A172 (cell line): ENCODE results near the gene SLC25A42. TPM values are rescaled to one million over a fixed set of nuclear protein-coding genes. Genes with fewer than 3 reads are reported as not detected.
A peak's percentile ranks its signal among the peaks of the same experiment; 100 is the strongest.
"Not testable (repeated sequence)": the region's sequence is repeated elsewhere in the genome, so short reads cannot be mapped to it uniquely, and the experiment has no call there.

ENCODE experiments used
- DNase-seq: peaks from one replicate; pipeline ENCODE4 v3.0.0-alpha.2; 2015; ENCODE audit warnings: low spot score
- total RNA-seq: library from RNA; depleted of rRNA; stranded (reverse); fragments of >200 nt; shearing (Covaris generic); gene quantifications from 2 replicates; pipeline ENCODE4 v1.2.3, GENCODE V29; 2014

SLC25A42 gene
- total RNA-seq, 1 experiment from 2014 or later, result 5.0 TPM

DNA sequence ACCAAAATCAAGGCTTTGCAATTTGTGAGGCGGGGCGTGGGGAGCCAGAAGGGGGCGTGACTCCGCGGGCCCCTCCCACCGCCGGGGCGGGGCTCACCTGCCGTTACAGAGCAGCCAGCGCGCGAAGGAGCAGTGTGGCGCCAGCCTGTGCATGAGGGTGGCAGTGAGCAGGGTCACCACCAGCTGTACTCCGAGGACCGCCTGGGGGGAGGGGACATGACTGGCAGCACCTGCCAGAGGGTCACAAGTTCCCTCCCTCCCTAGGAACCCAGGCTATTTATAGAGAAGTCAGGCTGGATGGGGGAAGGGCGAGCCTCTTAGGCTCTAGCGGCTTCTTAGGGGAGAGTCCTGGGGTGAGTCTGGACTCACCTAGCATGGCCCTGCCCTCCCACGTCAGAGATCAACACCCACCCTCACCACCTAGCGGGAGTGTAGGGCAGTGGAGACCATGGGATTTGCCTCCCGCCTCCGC is 70.9 kb downstream of the SLC25A42 start:
- no peak for DNase-seq

DNA sequence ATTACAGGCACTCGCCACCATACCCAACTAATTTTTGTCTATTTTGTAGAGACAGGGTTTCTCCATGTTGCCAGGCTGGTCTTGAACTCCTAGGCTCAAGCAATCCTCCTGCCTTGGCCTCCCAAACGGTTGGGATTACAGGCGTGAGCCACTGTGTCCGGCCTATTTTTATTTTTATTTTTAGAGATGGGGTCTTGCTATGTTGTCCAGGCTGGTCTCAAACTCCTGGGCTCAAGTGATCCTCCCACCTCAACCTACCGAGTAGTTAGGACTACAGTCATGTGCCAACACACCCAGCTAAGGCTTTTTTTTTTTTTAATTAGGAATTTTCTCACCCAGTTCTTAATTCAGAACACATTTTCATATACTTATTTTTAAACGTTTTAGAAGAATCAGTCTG is 71.9 kb downstream of the SLC25A42 start:
- DNase-seq, result not testable (repeated sequence)

DNA sequence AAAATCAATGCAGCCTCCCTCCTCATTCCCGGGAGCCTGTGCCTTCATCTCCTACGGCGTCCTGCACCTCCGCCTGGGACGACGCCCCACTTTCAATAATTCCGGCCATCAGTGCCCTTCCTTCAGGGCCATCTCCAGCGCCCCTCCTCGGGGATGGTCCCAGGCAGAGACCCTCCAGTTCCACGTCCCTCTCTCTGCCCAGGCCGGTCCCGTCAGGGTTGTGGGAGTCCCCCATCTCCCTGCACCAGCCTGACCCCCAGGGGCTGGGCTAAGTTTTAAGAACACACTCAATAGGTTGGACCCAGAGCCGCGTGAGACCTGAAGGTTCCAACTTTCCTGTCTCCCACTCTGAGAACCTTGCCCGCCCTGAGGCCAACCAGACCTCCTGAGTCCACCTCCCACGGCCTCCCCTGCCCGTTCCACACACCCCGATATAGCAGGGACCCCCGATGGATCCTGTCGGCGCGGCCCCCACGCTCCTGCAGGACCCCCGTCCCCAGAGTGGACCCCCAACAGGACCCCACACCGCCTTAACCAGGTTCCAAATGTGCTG is 73.8 kb downstream of the SLC25A42 start:
- DNase-seq, result no peak

DNA sequence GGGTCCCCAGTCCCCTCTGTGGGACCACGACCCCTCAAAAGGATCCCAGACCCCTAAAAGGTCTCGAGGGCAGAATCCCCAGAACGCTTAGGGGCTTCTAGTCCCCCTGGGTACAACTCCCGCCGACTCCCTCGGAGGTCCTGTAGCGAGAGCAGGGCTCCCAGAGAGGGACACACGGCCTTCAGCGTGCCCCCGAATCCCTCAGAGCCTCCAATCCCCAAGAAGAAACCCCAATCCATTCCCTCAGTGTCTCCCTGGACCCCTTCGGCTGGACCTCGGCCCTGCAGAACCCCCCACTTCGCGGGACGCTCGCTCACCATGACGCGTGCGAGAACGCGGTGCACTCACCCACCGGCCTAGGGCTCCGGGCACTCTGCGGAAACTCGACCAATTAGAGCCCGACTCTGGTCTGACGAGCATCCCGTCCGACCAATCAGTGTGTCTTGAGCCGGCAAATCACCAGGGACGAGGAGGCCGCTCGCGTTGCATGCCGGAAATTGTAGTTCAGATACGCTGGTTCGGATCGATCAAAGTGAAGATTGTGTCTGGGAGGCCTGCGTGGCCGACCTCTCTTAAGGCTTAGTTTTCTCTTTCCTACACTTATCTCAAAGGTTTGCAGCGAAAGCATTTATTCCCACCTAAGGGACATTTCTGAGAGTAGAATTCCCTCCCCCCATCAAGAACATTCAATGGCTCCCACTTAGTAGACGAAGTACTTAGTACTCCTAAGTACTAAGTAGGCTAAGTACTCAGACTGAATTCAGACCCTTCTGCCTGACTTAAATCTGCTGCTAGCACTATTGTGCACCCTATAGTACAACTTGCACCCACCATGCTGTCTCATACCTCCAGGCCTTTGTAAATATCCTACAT is 74.6 kb downstream of the SLC25A42 start, which contains the start of gene TMEM161A:
Gene TMEM161A, minus strand, starts transcription at position 370 of the 873 bp plus-strand sequence. Its CDS starts 50 bp downstream, at position 320.
- DNase-seq, result peak; percentile 98

DNA sequence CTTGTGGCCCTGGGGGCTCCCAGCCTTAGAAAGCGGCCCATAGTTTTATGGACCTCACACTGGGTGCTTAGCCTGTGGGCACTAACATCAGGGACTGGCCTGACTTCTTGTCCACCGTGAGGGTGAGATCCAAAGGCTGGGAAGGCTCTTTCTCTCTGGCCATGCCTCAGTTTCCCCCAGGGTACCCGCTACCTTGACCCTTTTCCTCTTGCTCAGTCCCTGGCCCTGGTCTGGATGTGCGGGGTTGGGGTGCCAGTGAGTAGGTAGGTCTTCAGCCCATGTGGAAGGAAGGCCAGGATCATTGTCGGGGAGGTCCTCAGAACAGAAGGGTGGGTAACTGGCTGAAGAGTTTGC is 76.1 kb downstream of the SLC25A42 start:
- DNase-seq, result no peak

DNA sequence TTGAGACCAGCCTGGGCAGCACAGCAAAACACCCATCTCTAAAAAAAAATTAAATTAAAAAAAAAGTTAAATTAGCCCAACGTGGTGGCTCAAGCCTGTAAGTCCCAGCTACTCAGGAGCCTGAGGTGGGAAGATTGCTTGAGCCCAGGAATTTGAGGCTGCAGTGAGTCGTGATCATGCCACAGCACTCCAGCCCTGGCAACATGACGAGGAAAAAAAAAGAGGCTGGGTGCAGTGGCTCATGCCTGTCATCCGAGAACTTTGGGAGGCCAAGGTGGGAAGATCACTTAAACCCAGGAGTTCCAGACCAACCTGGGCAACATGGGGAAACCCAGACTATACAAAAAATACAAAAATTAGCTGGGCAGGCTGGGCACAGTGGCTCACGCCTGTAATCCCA is 76.7 kb downstream of the SLC25A42 start:
- no peak for DNase-seq

DNA sequence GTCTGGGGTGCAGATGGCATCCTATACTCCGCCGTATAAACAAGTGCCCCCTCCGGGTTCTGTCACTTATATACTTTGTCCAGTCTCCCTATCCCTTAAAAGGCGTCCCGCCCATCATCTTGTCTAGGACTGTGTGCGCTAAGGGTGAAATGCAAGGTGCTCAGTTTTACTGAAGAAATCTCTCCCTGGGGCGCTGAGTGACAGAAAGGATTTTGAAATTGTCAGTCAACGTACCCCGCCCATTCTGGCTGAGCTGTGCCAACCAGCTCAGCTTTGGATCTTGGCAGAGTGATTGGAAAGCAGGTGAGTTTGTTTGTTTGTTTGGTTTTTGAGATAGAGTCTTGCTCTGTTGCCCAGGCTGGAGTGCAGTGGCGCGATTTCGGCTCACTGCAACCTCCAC is 78.6 kb downstream of the SLC25A42 start:
- no peak for DNase-seq

DNA sequence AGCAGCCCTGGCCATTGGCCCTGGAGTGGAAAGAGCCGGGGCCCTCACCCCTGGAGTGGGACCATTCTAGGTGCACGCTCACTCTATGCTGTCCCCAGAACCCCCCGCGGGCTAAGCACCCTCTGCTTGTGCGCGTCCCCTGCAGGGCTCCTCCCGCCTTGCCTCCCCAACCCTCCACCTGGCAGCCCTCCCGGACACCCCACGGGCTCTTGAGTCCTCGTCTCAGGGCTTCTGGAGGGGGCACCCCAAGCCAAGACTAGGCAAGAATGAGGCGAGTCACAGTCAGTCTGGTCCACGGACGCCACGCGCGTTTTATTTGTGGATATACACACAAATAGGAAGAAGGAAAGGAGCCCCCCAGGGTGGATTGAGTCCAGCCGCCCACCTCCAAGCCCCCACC is 81.5 kb downstream of the SLC25A42 start:
- no peak for DNase-seq

DNA sequence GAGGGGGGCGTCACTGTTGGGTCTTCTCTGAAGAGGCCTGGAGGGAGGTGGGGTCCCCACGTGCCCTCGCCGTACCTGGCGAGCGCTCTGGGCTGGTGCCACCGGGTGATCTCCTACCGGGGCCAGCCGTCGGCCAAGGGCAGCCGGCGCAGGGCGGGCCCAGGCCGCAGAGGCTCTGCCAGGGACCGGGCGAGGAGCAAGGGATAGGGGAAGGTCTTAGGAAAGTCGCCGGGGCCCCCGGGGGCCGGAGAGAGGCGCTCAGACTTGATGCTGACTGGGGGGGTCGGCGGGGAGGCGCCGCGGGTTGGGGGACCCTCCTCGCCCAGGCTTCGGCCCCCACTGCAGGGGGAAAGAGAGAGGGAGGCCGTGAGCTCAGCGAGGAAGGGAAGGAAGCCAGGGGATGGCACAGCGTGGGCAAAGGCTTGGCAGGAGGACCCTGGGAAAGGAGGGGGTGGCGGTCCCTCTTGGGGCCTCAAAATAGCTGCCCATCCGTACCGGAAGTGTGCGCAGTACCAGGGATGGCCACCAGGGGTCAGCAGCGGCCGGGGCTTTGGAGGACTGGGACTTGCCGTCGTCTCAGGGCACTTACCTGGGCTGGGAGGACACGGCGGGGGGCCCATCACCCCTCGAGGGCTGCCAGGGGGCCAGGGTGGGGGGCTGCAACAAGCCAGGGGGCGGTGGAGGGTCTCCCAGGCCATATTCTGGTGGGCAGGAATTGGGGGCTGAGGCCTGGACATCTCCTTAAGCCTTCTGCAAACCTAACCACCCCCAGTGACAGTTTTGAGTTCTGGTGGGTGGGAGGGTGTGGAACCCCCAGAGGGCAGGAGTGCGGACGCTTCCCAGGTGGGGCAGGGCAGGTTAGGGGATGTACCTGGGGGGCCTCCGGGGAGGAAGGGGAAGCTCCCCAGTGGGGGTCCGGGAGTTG is 82.2 kb downstream of the SLC25A42 start:
- peak; percentile 34 for DNase-seq

DNA sequence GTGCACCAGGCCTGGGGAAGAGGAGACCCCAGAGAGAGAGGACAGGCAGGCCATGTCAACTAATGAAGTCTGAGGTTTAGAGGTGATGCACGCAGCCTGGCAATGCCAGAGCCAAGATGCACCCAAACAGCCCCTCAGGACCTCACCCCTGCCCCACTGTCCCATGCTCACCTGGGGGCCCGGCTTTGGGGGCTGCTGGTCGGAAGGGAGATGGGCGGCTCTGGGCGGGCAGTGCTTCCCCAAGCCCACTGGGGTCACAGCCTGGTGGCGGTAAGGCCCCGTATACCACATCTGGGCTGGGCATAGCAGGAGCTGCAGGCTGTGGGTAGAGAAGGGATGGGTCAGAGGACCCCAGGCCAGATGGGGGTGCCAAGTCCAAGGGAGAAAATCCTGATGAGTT is 83.1 kb downstream of the SLC25A42 start:
- DNase-seq, result no peak

DNA sequence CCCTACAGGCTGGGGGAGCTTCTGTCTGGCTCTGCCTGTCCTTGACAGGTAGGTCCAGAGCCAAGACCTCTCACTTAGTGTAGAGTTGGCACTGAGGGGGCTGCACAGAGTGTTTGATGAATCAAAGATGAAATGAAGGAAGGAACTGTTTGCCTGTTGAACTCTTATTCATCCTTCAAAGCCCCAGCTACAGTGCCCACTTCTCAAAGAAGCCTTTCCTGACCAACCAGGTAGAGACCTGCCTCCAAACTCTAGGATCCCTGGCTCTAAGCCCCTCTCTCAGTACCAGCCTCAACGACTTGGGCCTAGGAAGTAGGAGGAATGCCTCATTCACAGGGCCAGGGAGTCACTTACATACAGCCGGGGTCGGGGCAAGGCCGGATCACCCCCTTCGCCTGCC is 83.5 kb downstream of the SLC25A42 start:
- no peak for DNase-seq

DNA sequence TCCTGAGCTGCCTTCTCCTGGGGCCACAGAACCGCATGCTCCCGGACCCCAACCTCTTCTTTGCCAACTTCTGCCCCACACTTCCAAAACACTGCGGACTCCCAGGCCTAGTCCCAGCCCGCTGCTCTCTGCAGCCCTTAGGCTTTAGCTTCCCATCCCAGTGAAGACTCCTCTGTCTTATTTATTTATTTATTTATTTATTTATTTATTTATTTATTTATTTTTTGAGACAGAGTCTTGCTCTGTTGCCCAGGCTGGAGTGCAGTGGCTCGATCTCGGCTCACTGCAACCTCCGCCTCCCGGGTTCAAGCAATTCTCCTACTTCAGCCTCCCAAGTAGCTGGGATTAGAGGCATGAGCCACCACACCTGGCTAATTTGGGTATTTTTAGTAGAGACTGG is 84.7 kb downstream of the SLC25A42 start:
- DNase-seq, result not testable (repeated sequence)

DNA sequence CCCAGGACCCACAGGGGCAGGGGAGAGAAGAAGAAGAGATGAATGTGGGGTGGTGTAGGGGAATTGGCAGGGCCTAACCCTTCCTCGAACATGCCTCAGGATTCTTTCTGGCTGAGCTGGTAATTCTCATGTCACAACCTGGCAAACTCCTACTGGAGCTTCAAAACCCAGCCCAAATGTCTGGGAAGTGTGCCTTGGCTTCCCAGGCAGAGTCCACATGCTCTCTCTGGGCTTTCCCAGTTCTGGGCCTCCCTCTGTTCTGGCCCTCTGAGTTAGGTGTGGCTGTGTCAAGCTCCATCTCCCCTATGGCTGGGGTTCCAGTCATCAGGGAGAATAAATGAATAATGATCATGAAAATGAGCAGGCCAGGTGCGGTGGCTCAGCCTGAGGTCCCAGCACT is 85.6 kb downstream of the SLC25A42 start:
- no peak for DNase-seq

DNA sequence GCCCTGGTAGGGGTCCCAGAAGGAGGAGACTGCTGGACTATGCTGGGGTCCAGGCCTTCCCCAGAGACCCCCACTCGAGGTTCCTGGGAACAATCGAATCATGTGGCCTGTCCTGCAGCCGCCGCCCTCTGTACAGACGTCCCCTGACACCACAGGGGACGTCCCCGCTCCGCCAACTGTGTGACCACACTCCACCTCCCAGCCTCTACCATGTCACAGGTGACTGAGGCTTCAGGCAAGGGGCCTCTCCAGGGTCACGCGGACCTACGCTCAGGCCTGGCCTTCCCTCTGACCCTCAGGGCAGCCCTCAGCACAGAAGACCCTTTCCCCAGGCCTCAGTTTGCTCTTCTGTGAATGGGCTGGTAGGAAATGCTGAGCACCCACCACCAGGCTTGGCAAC is 87.6 kb downstream of the SLC25A42 start:
- no peak for DNase-seq

DNA sequence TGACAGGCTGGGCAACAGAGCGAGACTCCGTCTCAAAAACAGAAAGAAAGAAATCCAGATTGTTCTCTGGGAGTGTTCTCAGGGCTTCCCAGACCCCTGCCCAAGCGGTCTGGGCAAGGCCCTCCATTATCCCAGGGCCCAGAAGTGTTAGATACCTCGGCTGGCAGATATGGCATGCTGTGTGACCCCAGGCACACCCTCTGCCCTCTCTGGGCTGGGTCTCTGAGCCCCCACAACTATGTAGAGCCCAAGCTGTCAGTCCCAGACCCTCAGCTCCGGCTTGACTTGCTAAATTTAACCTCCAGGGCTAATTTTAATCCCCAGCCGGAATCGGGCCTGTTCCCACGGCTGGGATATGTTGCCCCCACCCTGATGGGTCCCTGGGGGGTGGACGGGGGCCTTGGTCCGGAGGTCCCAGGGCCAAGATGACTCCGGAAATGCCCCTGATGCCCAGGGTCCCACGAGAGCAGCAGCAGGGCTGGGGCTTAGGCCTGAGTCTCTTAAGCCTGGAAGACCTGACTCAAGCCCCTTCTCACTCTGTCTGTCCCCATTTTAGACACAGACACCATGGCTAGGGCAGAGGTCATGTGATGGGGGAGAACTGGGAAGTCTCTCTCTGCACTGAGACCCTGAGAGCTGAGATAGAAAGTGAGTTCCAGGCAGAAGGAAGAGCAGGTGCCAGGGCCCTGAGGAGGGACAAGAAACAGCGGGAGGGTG is 89.0 kb downstream of the SLC25A42 start:
- no peak for DNase-seq

DNA sequence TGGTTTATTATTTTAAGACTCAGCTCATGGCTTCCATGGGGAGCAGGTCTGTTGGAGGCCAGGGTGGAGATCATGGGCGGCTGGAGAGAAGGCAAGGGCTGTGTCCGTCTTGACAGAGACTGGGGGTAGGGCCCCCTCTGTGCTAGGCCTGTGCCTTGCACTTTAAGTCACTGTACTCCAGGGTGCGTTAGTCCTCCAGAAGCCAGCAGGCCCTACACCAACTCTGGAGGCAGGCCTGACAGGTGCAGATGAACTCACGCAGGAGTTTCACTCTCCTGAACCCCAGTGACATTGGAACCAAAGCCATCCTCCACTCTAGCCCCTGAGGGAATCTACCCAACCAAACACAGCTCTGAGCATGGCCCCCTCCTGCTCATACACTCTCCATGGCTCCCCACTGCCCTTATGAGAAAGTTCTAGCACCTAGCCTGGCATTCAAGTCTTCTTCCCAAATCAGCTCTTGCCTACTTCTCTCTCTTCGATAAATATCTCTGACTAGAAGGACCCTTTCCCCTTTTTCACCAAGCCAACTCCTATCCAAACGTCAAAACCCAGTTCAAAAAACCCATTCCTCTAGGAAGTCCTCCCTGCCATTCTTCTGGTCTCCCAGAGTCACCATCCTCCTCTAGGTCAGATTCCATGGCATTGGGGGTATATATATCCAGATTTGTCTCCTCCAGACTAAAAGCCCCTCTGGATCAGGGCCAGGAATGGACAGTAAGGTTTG is 91.1 kb downstream of the SLC25A42 start:
- no peak for DNase-seq

DNA sequence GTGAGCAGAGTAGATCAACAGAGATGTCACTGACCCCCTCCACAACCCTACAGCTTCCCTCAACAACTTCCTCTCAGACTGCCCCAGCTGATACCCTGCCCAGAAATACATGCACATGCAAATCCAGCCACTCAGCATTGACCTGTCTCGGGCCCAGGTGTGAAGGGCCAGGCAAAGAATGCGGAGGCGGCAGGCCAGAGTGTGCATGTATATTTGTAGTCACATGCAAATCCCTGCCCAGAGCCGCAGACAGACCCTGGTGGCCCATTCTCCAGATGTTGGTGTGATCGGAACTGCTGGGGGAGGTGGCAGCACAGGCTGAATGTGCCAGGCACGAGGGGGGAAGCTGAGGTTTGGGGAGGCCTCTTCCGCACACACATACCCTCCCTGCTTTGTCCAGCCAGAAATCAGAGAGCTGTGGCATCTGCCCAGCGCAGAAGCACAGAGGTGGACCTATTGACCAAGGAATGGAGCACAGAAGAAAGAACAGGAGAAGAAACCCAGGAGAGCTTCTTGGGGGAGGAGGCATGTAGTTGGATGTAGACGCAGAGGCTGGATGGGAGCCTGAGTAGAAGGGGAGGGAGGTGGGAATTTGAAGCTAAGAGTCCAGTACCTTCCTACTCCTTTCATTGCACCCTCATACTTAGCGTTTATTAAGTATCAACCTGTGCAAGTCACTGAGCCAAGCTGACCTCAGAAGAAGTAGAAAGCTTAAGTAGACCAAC is 91.9 kb downstream of the SLC25A42 start:
- no peak for DNase-seq

DNA sequence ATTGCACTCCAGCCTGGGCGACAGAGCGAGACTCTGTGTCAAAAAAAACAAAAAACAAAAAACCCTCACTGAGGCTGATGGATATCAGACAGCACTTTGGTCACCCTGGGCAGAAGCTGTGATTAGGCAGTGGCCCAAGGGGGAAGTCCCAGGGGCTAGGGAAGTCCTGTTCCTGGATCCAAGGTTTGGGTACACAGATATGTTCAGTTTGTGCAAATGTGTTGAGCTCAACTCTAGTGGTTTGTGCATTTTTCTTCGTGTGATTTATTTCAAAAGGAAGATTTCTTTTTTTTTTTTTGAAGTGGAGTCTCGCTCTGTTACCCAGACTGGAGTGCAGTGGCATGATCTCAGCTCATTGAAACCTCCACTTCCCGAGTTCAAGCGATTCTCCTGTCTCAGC is 94.0 kb downstream of the SLC25A42 start:
- DNase-seq, result no peak

DNA sequence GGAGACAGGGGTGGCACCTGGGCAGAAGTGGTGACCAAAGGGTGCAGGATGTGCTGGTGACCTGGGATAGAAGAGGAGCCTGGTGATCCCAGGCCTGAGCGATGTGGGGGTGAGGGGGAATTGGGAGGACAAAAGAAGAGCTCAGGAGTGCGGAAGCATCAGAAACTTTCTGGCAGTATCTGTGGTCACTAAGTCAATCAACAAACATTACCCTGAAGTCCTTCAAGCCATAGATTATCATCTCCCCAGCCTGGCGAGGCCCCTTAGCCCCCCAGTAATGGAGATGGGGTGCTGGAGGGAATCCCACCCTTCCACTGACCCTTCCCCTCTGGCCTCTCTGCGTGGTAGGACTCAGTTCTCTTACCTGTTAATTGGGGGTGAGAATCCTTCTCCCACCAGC is 95.7 kb downstream of the SLC25A42 start:
- no peak for DNase-seq

DNA sequence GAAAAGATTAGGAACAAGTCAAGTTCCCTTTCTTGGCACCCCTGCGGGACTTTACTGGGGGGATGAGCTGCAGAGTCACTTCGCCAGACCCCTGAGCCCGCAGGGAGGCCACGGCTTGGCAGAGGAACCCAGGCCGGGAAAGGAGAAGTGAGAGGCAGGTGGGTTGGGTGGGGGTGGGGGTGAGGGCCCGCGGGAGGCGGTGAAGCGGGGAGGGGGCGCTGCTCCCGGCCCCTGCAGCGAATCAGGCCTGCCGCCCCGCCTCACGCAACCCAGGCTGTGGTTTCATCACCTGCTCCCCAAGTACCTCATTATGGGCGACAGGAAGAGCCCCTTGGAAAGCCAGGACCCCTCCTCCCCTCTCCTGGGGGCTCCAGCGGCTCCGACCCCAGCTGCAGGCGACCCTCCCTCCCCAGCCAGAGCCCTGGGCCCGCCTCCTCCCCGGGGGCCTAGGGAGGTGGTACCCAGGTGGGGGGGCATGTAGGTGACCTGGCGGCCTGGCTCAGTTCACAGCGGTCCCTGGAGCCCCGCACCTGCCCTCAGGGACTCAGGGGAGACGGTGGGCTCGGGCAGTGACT is 96.8 kb downstream of the SLC25A42 start:
- no peak for DNase-seq
